WI38 (cell line): ENCODE results near the gene F10.

Source experiments
- H3K4me3 ChIP-seq: 2 replicates; pipeline ENCODE4 v1.5.1; 2011; ENCODE audit warnings: low read depth, mild to moderate bottlenecking, control low read depth, low read length
- TF ChIP-seq, protein P1 (sequence below): IDR thresholded peaks from 2 replicates; pipeline ENCODE4 v1.5.1; 2012; ENCODE audit warnings: low read depth, mild to moderate bottlenecking, control low read depth, low read length

The F10 gene

DNA sequence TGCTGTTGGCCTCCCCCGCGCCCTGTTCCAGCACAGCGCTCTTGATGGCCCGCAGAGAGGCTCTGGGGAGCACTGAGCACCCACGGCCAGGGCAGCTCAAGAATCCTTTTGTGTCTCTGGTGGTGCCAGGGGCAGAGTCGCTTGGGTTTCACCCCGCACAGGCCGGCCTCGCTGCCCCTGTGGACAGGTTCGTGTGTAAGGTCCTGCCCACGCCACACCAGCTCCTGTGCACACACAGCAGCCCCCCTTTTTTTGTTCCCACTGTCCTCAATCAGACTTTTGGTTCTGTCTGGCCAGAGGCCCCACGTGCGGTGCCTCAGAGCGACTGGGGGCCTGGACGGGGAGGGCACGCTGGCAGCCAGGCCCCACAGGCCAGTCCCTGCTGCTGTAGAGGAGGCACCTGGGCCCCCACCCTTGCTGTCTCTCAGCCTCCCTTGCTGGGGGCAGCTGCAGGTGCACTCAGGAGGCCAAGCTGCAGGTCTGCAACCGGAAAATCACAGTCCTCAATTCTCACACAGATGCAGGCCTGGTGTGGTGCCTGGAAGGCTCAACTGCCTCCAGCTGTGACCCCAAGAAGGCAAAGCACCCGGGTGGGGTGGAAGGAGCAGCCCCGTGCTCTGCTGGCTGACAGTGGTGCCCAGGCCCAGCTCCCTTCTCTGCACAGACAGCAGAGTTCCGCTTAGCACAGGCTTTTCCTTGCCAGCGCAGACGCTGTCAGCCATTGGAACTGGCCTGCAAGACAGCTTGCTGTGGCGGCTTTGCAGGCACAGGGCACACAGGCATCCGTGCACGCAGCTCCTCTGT, 29.6 kb upstream of the F10 start:
- H3K4me3 ChIP-seq, result no peak overlapping the region
- TF ChIP-seq, protein P1, sequence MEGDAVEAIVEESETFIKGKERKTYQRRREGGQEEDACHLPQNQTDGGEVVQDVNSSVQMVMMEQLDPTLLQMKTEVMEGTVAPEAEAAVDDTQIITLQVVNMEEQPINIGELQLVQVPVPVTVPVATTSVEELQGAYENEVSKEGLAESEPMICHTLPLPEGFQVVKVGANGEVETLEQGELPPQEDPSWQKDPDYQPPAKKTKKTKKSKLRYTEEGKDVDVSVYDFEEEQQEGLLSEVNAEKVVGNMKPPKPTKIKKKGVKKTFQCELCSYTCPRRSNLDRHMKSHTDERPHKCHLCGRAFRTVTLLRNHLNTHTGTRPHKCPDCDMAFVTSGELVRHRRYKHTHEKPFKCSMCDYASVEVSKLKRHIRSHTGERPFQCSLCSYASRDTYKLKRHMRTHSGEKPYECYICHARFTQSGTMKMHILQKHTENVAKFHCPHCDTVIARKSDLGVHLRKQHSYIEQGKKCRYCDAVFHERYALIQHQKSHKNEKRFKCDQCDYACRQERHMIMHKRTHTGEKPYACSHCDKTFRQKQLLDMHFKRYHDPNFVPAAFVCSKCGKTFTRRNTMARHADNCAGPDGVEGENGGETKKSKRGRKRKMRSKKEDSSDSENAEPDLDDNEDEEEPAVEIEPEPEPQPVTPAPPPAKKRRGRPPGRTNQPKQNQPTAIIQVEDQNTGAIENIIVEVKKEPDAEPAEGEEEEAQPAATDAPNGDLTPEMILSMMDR, result no peak

DNA sequence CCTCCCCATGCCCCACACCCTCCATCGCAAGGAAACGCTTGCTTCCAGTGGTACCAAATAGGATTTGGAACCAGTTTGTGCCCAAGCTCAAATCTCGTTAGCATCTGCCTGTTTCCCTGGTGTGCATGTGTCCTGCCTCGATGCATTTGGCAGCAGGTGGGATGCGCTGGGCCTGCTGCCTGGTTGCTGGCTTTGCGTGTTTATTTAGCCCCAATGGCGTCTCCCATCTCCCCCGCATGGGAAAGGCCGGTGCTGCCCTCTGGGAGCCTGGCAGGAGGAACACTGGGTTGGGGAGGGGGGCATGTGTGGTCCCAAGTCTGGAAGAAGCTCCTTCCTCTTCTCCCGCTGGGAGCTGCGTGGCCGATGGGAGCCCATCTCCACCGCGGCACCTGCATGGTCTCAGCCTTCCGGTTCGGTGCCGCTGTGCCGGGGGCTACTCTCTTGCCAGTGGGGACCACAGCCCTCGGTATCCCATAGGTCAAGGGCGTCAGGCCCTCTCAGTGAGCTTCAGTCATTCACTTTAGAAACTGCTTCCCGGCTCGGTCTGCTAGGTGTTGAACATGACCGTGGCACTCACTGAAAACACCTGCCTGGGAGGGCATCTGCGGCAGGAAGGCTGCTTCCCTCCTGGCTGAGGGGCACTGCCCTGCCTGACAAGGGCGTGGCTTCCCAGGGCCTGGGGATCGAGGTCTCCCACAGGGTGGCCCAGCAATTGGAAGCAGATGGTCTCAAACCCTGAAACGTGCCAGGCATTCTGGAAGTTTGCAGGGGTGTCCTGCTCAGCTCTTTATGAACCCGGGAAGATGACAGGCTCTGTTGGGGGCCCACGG, 28.8 kb upstream of the F10 start:
- no peak overlapping the region for H3K4me3 ChIP-seq
- TF ChIP-seq, protein P1, result no peak

DNA sequence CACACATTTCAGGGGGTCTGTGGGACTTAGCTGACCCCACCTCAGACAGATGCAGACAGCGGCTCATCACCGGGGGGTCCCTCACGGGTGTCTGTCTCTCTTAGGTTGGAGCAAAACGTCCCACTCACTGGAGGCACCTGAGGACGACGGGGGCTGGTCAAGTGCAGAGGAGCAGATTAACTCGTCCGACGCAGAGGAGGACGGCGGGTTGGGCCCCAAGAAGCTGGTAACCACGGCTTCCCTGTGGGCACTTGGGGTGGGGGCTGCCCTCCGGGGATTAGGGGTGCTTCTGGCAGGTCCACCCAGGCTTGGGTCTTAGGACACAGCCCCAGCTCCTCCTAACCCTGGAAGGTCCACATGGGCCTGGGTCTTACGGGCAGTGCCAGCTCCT, 28.2 kb upstream of the F10 start:
- TF ChIP-seq, protein P1, result no peak
- H3K4me3 ChIP-seq, result no peak overlapping the region

DNA sequence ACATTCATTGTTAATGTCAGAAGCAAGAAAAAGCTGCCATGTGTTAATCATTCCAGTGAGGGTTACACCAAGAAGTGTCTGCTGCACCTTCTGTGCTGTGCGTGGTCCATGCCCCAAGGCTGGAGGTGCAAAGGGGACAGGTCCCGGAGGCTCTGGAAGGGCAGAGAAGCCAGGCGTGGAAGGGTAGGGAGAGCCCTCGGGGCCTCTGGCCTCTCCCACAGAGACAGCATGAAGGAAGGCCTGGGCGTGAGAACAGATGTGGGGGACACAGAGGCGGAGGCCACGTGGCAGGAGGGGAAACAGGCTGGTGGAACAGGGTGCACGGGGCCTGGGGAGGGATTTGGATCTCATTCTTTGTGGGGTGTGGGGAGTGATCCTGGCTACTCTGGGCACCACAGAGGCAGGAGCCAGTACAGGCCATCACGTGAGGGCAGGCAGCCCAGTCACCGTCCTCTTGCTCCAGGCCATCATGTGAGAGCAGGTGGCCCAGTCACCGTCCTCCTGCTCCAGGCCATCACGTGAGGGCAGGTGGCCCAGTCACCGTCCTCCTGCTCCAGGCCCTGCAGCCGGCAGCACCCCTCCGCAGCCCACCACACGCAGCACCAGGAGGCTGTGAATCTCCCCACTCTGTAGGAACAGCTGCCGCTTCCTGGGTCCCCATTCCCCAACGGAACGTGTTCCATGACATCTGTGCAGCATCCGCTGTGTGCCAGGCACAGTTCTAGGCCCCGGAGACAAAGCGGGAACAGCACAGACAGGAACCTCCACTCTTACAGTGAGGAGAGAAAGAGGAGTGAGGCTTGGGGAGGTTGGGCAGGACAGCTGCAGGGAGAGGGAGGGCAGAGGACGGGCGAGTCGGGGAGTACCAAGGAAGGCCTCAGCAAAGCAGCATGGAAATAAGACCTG, 27.2 kb upstream of the F10 start:
- H3K4me3 ChIP-seq, result no peak overlapping the region
- TF ChIP-seq, protein P1, result no peak

DNA sequence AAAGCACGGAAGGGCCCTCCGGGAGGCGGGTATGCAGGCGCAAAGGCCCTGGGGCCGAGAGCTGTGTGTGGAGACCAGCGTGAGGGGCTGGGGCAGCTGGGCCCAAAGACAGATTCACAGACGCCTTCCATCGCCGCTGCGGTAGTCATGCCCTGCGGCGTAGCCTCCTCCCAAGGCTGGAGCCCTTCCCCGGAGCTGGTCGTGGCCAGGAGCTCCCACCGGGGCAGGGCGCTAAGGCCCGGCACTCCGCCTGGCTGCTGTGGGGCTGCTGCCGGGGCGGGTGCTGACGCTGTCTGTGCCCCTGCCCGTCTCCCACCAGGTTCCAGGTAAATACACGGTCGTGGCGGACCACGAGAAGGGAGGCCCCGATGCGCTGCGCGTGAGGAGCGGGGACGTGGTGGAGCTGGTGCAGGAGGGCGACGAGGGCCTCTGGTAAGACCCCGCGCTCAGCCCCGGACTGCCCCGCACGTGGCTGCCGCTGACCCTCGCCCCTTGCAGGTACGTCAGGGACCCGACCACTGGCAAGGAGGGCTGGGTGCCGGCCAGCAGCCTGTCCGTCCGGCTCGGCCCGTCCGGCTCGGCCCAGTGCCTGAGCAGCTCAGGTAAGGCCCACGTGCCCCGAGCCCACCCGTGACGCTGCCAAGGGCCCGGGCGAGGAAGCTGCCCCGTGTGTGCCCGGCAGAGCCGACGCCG, 26.4 kb upstream of the F10 start:
- TF ChIP-seq, protein P1, result no peak
- no peak overlapping the region for H3K4me3 ChIP-seq

DNA sequence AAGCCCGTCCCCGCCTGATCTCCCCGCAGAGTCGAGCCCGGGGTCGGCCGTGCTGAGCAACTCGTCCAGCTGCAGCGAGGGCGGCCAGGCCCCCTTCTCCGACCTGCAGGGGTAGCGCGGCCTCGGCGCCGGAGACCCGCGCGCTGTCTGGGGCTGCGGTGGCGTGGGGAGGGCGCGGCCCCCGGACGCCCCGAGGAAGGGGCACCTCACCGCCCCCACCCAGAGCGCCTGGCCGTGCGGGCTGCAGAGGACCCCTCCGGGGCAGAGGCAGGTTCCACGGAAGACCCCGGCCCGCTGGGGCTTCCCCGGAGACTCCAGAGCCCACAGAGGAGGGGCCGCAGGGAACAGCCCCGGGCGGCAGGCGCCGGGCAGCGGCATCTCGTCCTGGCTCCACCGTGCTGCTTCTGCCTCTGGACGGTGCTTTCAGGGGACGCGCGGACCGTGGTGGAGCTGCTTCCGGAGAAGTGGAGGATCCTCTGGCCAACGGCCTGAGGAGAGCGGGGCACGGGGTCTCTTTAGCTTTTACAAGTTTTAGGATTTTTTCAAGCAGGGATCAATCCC, 25.8 kb upstream of the F10 start:
- TF ChIP-seq, protein P1, result no peak
- no peak overlapping the region for H3K4me3 ChIP-seq
